GM12864 (cell line): Measurements from ENCODE around the gene GZMM.

Experiments
- DNase-seq: peaks from one replicate; pipeline ENCODE4 v3.0.0-alpha.2; 2011; ENCODE audit warnings: low read depth
- H3K4me3 ChIP-seq: 2 replicates; pipeline ENCODE4 v1.5.1; 2011; ENCODE audit warnings: mild to moderate bottlenecking, low read depth, low read length, control low read depth
- CTCF ChIP-seq: IDR thresholded peaks from 2 replicates; pipeline ENCODE4 v1.5.1; 2011; ENCODE audit warnings: low read depth, mild to moderate bottlenecking, moderate library complexity, low read length, control low read depth, inconsistent platforms; ENCODE audit errors: missing control alignments

The GZMM gene

GRCh38 chr19:574658-575526 lies 31.0 kb downstream of the GZMM start:
- TF ChIP-seq CTCF = no peak
- DNase-seq = no peak
- peak overlapping the region; percentile 100 for H3K4me3 ChIP-seq

GRCh38 chr19:575527-576506 lies 32.0 kb downstream of the GZMM start:
- H3K4me3 ChIP-seq = peak overlapping the region; percentile 100
- no peak for TF ChIP-seq CTCF
- no peak for DNase-seq

GRCh38 chr19:576768-577438 lies 33.0 kb downstream of the GZMM start:
- TF ChIP-seq CTCF = no peak
- no peak for DNase-seq
- no peak overlapping the region for H3K4me3 ChIP-seq

GRCh38 chr19:577439-578392 lies 33.9 kb downstream of the GZMM start:
- DNase-seq = no peak
- no peak overlapping the region for H3K4me3 ChIP-seq
- no peak for TF ChIP-seq CTCF

GRCh38 chr19:579111-579841 lies 35.4 kb downstream of the GZMM start:
- TF ChIP-seq CTCF = no peak
- no peak overlapping the region for H3K4me3 ChIP-seq
- DNase-seq = no peak
